H54 (cell line): ENCODE measurements around the gene CPPED1.

Experiments
- DNase-seq: peaks from one replicate; pipeline ENCODE4 v3.0.0; 2011; ENCODE audit warnings: low spot score, mixed read lengths; ENCODE audit not compliant: insufficient read length
- FAIRE-seq: peaks from 3 replicates; lab custom pipeline; 2011; peaks lifted over from hg19 to GRCh38; lab: Jason Lieb, UNC
- POLR2A ChIP-seq: IDR thresholded peaks from 2 replicates; pipeline ENCODE4 v1.6.1; 2011; ENCODE audit warnings: low read depth, mild to moderate bottlenecking, low read length

Gene CPPED1

DNA sequence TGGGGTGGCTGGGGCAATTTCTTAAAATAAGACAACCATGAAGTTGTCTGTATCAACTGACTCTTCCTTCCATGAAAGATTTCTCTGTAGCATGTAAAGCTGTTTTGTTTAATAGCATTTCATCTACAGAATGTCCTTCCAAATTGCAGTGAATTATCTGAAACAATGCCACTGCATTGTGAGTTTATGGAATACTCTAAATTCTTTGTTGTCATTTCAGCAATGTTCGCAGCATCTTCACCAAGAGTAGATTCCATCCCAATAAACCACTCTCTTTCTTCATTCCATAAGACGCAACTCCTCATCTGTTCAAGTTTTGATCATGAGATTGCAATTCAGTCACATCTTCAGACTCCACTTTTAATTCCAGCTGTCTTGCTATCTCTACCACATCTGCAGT, 54.6 kb downstream of the CPPED1 start:
- no peak for TF ChIP-seq POLR2A
- no peak for FAIRE-seq
- DNase-seq: no peak

- FAIRE-seq: no peak
Observed at GRCh38 chr16:12747827-12748226, 55.9 kb downstream of the CPPED1 start.

DNA sequence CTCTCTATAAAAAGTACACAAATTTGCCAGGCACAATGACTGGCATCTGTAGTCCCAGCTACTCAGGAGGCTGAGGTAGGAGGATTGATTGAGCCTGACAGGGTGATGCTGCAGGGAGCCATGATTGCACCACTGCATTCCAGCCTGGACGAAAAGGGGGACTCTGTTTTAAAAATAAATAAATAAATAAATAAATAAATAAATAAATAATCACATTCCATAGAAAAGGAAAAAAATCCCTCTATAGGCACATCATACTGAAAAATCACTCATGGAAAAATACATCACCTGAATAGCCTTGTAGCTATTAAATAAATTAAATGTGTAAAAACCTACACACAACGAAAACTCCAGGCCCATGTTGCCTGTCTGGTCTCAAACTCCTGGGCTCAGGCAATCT, 56.4 kb downstream of the CPPED1 start:
- TF ChIP-seq POLR2A: no peak

More at GRCh38 chr16:12747827-12748226, 55.9 kb downstream of the CPPED1 start:
- no peak for DNase-seq
- no peak for TF ChIP-seq POLR2A

GRCh38 chr16:12744860-12745259, 58.8 kb downstream of the CPPED1 start:
- DNase-seq (no peak), FAIRE-seq (no peak)
- no peak for TF ChIP-seq POLR2A

More for the DNA sequence above, 56.4 kb downstream of the CPPED1 start:
- FAIRE-seq (no peak), DNase-seq (no peak)

DNA sequence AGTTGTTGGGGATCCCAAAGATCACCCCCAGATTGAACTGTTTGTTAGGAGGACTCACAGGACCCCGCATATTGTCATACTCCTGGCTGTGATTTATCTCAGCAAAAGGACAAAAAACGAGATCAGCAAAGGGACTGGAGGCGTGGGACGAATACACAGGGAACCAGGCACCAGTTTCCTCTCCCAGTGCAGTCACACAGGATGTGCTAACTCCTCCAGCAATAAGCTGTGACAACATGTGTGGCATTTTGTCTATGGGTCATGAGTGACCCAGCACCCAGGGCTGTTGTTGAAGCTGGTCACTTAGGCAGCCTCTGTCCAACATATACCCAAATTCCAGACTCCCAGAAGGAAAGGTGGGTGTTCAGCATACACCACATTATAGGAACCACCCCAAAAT, 60.9 kb downstream of the CPPED1 start:
- TF ChIP-seq POLR2A: no peak
- FAIRE-seq (no peak), DNase-seq (no peak)

DNA sequence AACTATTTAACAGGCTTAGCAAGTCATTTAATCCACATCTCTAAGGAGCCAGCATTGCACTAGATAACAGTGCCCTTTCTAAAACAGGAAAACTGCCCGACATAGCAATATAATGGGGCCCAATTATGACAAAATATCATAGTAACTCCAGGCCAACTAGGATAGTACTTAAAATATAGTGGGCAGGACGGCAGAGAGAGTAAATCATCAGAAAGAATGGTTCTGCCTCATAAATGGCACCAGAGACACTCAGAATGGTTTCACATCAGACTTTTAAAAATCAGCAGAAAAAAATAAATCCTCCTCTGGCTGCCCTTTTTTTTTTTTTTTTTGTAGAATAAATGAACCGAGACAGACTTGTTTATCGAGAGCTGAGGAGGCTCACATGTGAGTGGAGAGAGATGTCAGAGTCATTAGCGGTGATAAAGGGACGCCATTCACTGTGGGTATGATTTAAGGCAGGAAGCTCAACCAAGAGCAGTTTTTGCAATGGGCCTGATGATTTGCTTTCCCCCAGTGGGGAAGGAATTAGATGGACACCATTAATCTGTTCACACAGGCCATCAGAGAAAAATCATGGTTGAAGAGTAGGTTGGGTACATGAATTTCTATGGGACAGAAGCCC, 62.6 kb downstream of the CPPED1 start:
- FAIRE-seq: no peak
- no peak for TF ChIP-seq POLR2A
- no peak for DNase-seq

- TF ChIP-seq POLR2A: no peak
- DNase-seq: no peak
- no peak for FAIRE-seq
Observed at GRCh38 chr16:12739738-12740137, 63.9 kb downstream of the CPPED1 start.

DNA sequence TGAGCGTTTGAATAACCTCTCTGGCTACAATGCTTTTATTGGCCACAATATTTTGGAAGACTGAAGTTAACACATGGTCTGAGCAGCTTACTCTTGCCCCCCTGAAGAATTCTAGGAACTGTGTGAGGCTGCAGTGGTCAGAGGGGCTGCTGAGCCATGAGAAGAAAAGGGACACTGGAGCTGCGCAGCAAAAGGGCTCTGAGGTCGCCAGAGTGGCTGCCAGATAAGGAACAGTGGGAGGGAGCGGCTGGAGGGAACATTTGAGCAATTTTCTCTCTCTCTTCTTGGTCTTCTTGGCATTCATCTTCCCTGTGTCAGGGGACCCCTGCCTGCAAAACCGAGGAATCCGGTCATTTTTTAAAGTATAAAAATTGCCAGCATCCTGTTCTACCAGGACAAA, 66.1 kb downstream of the CPPED1 start:
- no peak for TF ChIP-seq POLR2A
- DNase-seq: no peak
- no peak for FAIRE-seq

GRCh38 chr16:12735805-12736204, 67.9 kb downstream of the CPPED1 start:
- FAIRE-seq (no peak), DNase-seq (no peak)
- no peak for TF ChIP-seq POLR2A

GRCh38 chr16:12732600-12732999, 71.1 kb downstream of the CPPED1 start:
- no peak for TF ChIP-seq POLR2A
- FAIRE-seq (no peak), DNase-seq (no peak)

- DNase-seq (peak; percentile 26), FAIRE-seq (no peak)
- no peak for TF ChIP-seq POLR2A
Observed at GRCh38 chr16:12729448-12729847, 74.2 kb downstream of the CPPED1 start.

- TF ChIP-seq POLR2A: no peak
- DNase-seq (no peak), FAIRE-seq (no peak)
Observed at GRCh38 chr16:12728469-12728868, 75.2 kb downstream of the CPPED1 start.

- no peak for FAIRE-seq
- no peak for DNase-seq
- no peak for TF ChIP-seq POLR2A
Observed at GRCh38 chr16:12724226-12724625, 79.5 kb downstream of the CPPED1 start.

DNA sequence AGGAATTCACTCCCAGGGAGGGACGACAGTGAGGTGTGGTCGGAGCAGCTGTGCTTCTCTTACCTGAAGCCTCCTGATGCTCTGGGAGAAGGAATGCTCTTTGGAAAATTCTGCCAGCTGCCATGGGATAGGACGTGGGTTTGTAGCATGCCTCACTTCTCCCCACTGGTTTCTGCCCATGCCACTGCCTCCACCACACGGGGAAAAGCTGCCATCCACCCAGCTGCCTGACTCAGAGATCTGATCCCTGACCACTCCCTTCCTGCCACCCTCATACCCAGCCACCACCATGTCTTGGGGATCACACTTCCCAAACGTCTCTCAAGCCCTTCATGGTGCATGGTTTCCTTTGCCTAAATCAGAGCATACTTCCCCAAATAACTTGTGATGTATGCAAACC, 80.0 kb downstream of the CPPED1 start:
- no peak for FAIRE-seq
- TF ChIP-seq POLR2A: no peak

GRCh38 chr16:12721841-12722421, 81.8 kb downstream of the CPPED1 start:
- no peak for TF ChIP-seq POLR2A
- DNase-seq: no peak

More for the DNA sequence above, 80.0 kb downstream of the CPPED1 start:
- DNase-seq: peak; percentile 22

More at GRCh38 chr16:12721841-12722421, 81.8 kb downstream of the CPPED1 start:
- FAIRE-seq: no peak
